Measurements from ENCODE around the gene ZNF212. TPM values are rescaled to one million over a fixed set of nuclear protein-coding genes. Genes with fewer than 3 reads are reported as not detected.

ZNF212 gene
- total and polyA plus RNA-seq, 2 donors: 5.5 to 8.5 TPM

- Histone ChIP-seq H3K27ac (ENCODE audit: low read depth) (no peak overlapping the region), H3K36me3 (ENCODE audit: insufficient read depth) (no peaks in the 10 kb centered on the region), H3K4me1 (ENCODE audit: insufficient read depth) (no peaks in the 10 kb centered on the region), H3K4me3 (ENCODE audit: low read depth, low read length) (no peak overlapping the region)
- DNase-seq (ENCODE audit: extremely low spot score): no peak
- WGBS: 90% methylated on average over 35 of the region's 35 CpGs
These were observed 32.0 kb upstream of the ZNF212 start for GRCh38 chr7:149207324-149208035.

- no peak for DNase-seq (ENCODE audit: extremely low spot score)
- WGBS: 64% methylated on average over 7 of the region's 7 CpGs
- H3K4me1 ChIP-seq (ENCODE audit: insufficient read depth): no peaks in the 10 kb centered on the region
- no peak overlapping the region for H3K27ac ChIP-seq (ENCODE audit: low read depth)
- no peak overlapping the region for H3K4me3 ChIP-seq (ENCODE audit: low read depth, low read length)
- H3K36me3 ChIP-seq (ENCODE audit: insufficient read depth): peaks cover 2% of the 10 kb centered on the region
These were observed 29.8 kb upstream of the ZNF212 start for GRCh38 chr7:149209518-149210269.

- 86% methylated on average over 11 of the region's 11 CpGs for WGBS
- DNase-seq (ENCODE audit: extremely low spot score): no peak
- H3K36me3 ChIP-seq (ENCODE audit: insufficient read depth): peaks cover 2% of the 10 kb centered on the region
- H3K4me3 ChIP-seq (ENCODE audit: low read depth, low read length): no peak overlapping the region
- no peak overlapping the region for H3K27ac ChIP-seq (ENCODE audit: low read depth)
- no peaks in the 10 kb centered on the region for H3K4me1 ChIP-seq (ENCODE audit: insufficient read depth)
These were observed 28.9 kb upstream of the ZNF212 start for GRCh38 chr7:149210551-149210950.

GRCh38 chr7:149214020-149214720, 25.3 kb upstream of the ZNF212 start:
- no peak for DNase-seq (ENCODE audit: extremely low spot score)
- H3K4me1 ChIP-seq (ENCODE audit: insufficient read depth): no peaks in the 10 kb centered on the region
- WGBS: 75% methylated on average over 7 of the region's 7 CpGs
- H3K27ac ChIP-seq (ENCODE audit: low read depth): no peak overlapping the region
- H3K36me3 ChIP-seq (ENCODE audit: insufficient read depth): peaks cover 2% of the 10 kb centered on the region
- H3K4me3 ChIP-seq (ENCODE audit: low read depth, low read length): no peak overlapping the region

GRCh38 chr7:149216402-149216801, 23.0 kb upstream of the ZNF212 start:
- Histone ChIP-seq H3K4me1 (ENCODE audit: insufficient read depth) (no peaks in the 10 kb centered on the region), H3K4me3 (ENCODE audit: low read depth, low read length) (no peak overlapping the region), H3K36me3 (ENCODE audit: insufficient read depth) (peaks cover 2% of the 10 kb centered on the region), H3K27ac (ENCODE audit: low read depth) (no peak overlapping the region)
- WGBS: 70% methylated on average over 2 of the region's 2 CpGs
- no peak for DNase-seq (ENCODE audit: extremely low spot score)

GRCh38 chr7:149217570-149217969, 21.9 kb upstream of the ZNF212 start:
- H3K4me3 ChIP-seq (ENCODE audit: low read depth, low read length): no peak overlapping the region
- H3K4me1 ChIP-seq (ENCODE audit: insufficient read depth): no peaks in the 10 kb centered on the region
- H3K36me3 ChIP-seq (ENCODE audit: insufficient read depth): peaks cover 2% of the 10 kb centered on the region
- no peak overlapping the region for H3K27ac ChIP-seq (ENCODE audit: low read depth)
- DNase-seq (ENCODE audit: extremely low spot score): no peak
- WGBS: 95% methylated on average over 6 of the region's 6 CpGs

GRCh38 chr7:149218469-149219420, 20.7 kb upstream of the ZNF212 start:
- 92% methylated on average over 10 of the region's 10 CpGs for WGBS
- Histone ChIP-seq H3K36me3 (ENCODE audit: insufficient read depth) (peaks cover 2% of the 10 kb centered on the region), H3K4me1 (ENCODE audit: insufficient read depth) (no peaks in the 10 kb centered on the region), H3K27ac (ENCODE audit: low read depth) (no peak overlapping the region), H3K4me3 (ENCODE audit: low read depth, low read length) (no peak overlapping the region)
- no peak for DNase-seq (ENCODE audit: extremely low spot score)

- peaks cover 4% of the 10 kb centered on the region for H3K36me3 ChIP-seq (ENCODE audit: insufficient read depth)
- WGBS: 77% methylated on average over 6 of the region's 6 CpGs
These were observed 18.9 kb upstream of the ZNF212 start for GRCh38 chr7:149220534-149220933.

GRCh38 chr7:149223176-149223575, 16.3 kb upstream of the ZNF212 start:
- DNase-seq (ENCODE audit: extremely low spot score): no peak
- H3K36me3 ChIP-seq (ENCODE audit: insufficient read depth): peaks cover 4% of the 10 kb centered on the region
- WGBS: 94% methylated on average over 8 of the region's 8 CpGs

More at GRCh38 chr7:149220534-149220933, 18.9 kb upstream of the ZNF212 start:
- H3K4me1 ChIP-seq (ENCODE audit: insufficient read depth): no peaks in the 10 kb centered on the region
- H3K27ac ChIP-seq (ENCODE audit: low read depth): no peak overlapping the region
- H3K4me3 ChIP-seq (ENCODE audit: low read depth, low read length): no peak overlapping the region
- DNase-seq (ENCODE audit: extremely low spot score): no peak

GRCh38 chr7:149223761-149224160, 15.7 kb upstream of the ZNF212 start:
- Histone ChIP-seq H3K36me3 (ENCODE audit: insufficient read depth) (peaks cover 4% of the 10 kb centered on the region), H3K4me1 (ENCODE audit: insufficient read depth) (no peaks in the 10 kb centered on the region), H3K4me3 (ENCODE audit: low read depth, low read length) (no peak overlapping the region), H3K27ac (ENCODE audit: low read depth) (no peak overlapping the region)
- DNase-seq (ENCODE audit: extremely low spot score): no peak
- WGBS: 98% methylated on average over 39 of the region's 39 CpGs

More at GRCh38 chr7:149223176-149223575, 16.3 kb upstream of the ZNF212 start:
- H3K27ac ChIP-seq (ENCODE audit: low read depth): no peak overlapping the region
- no peaks in the 10 kb centered on the region for H3K4me1 ChIP-seq (ENCODE audit: insufficient read depth)
- H3K4me3 ChIP-seq (ENCODE audit: low read depth, low read length): no peak overlapping the region

GRCh38 chr7:149224352-149224751, 15.1 kb upstream of the ZNF212 start:
- no peaks in the 10 kb centered on the region for H3K4me1 ChIP-seq (ENCODE audit: insufficient read depth)
- WGBS: 98% methylated on average over 37 of the region's 37 CpGs
- DNase-seq (ENCODE audit: extremely low spot score): no peak
- H3K27ac ChIP-seq (ENCODE audit: low read depth): no peak overlapping the region
- H3K4me3 ChIP-seq (ENCODE audit: low read depth, low read length): no peak overlapping the region
- H3K36me3 ChIP-seq (ENCODE audit: insufficient read depth): peaks cover 4% of the 10 kb centered on the region

GRCh38 chr7:149225106-149225505, 14.3 kb upstream of the ZNF212 start:
- no peak for DNase-seq (ENCODE audit: extremely low spot score)
- Histone ChIP-seq H3K27ac (ENCODE audit: low read depth) (no peak overlapping the region), H3K4me3 (ENCODE audit: low read depth, low read length) (no peak overlapping the region), H3K4me1 (ENCODE audit: insufficient read depth) (no peaks in the 10 kb centered on the region), H3K36me3 (ENCODE audit: insufficient read depth) (peaks cover 4% of the 10 kb centered on the region)
- WGBS: 95% methylated on average over 19 of the region's 19 CpGs

- peaks cover 4% of the 10 kb centered on the region for H3K36me3 ChIP-seq (ENCODE audit: insufficient read depth)
- WGBS: 93% methylated on average over 22 of the region's 22 CpGs
- no peaks in the 10 kb centered on the region for H3K4me1 ChIP-seq (ENCODE audit: insufficient read depth)
- no peak for DNase-seq (ENCODE audit: extremely low spot score)
- H3K4me3 ChIP-seq (ENCODE audit: low read depth, low read length): no peak overlapping the region
- H3K27ac ChIP-seq (ENCODE audit: low read depth): no peak overlapping the region
These were observed 13.8 kb upstream of the ZNF212 start for GRCh38 chr7:149225656-149226055.

Data from urinary bladder (tissue), 4 donors.